ENCODE results near the gene SFRP5. TPM values are rescaled to one million over a fixed set of nuclear protein-coding genes. Genes with fewer than 3 reads are reported as not detected.

The SFRP5 gene
- total RNA-seq, 1 donor from 2014 or later = 0.16 TPM

GRCh38 chr10:97755718-97756117 lies 16.1 kb downstream of the SFRP5 start:
- TF ChIP-seq EZH2 (IDR thresholded peaks at IDR 0.05; ENCODE audit: insufficient read depth, low read length) = no peak
- no peak for TF ChIP-seq CTCF (IDR thresholded peaks at IDR 0.05; ENCODE audit: insufficient read depth, low read depth, low read length)
- Histone ChIP-seq H4K20me1 (ENCODE audit: insufficient read depth, low read length) (peaks cover 20% of the 10 kb centered on the region), H3K4me3 (ENCODE audit: insufficient read depth, low read depth, low read length) (no peak overlapping the region), H3K27ac (ENCODE audit: low read depth, low read length) (no peak overlapping the region), H3K36me3 (ENCODE audit: insufficient read depth, low read length) (peaks cover 19% of the 10 kb centered on the region), H2AFZ (ENCODE audit: low read depth, low read length) (no peak overlapping the region), H3K27me3 (ENCODE audit: insufficient read depth, low read length) (no peaks in the 10 kb centered on the region), H3K4me1 (ENCODE audit: insufficient read depth, low read length) (no peaks in the 10 kb centered on the region), H3K4me2 (ENCODE audit: low read length) (no peak overlapping the region), H3K9ac (ENCODE audit: low read length) (no peak overlapping the region), H3K9me3 (ENCODE audit: insufficient read depth, low read depth, low read length) (no peaks in the 10 kb centered on the region), H3K79me2 (ENCODE audit: insufficient read depth, low read length) (no peaks in the 10 kb centered on the region)
- Mint-ChIP-seq H3K27ac (ENCODE audit: unreplicated experiment) (no peak overlapping the region), H3K4me3 (ENCODE audit: unreplicated experiment) (no peak overlapping the region), H3K27me3 (ENCODE audit: low read depth, unreplicated experiment) (no peaks in the 10 kb centered on the region), H3K36me3 (ENCODE audit: low read depth, unreplicated experiment) (peaks cover 32% of the 10 kb centered on the region), H3K4me1 (ENCODE audit: low read depth, unreplicated experiment) (no peaks in the 10 kb centered on the region), H3K9me3 (ENCODE audit: unreplicated experiment) (no peaks in the 10 kb centered on the region)
- no peak for DNase-seq (ENCODE audit: low read depth)
- FAIRE-seq = no peak

GRCh38 chr10:97754726-97755125 lies 17.1 kb downstream of the SFRP5 start:
- no peaks in the 10 kb centered on the region for H3K4me1 Mint-ChIP-seq (ENCODE audit: low read depth, unreplicated experiment)
- Histone ChIP-seq H2AFZ (ENCODE audit: low read depth, low read length) (no peak overlapping the region), H3K27me3 (ENCODE audit: insufficient read depth, low read length) (no peaks in the 10 kb centered on the region), H3K27ac (ENCODE audit: low read depth, low read length) (no peak overlapping the region), H3K4me1 (ENCODE audit: insufficient read depth, low read length) (no peaks in the 10 kb centered on the region), H3K79me2 (ENCODE audit: insufficient read depth, low read length) (no peaks in the 10 kb centered on the region), H3K9me3 (ENCODE audit: insufficient read depth, low read depth, low read length) (no peaks in the 10 kb centered on the region), H3K36me3 (ENCODE audit: insufficient read depth, low read length) (peaks cover 27% of the 10 kb centered on the region), H3K4me2 (ENCODE audit: low read length) (no peak overlapping the region), H4K20me1 (ENCODE audit: insufficient read depth, low read length) (peaks cover 16% of the 10 kb centered on the region), H3K9ac (ENCODE audit: low read length) (no peak overlapping the region), H3K4me3 (ENCODE audit: insufficient read depth, low read depth, low read length) (no peak overlapping the region)
- no peak for DNase-seq (ENCODE audit: low read depth)
- H3K9me3 Mint-ChIP-seq (ENCODE audit: unreplicated experiment) = no peaks in the 10 kb centered on the region
- no peak for TF ChIP-seq CTCF (IDR thresholded peaks at IDR 0.05; ENCODE audit: insufficient read depth, low read depth, low read length)
- no peak for TF ChIP-seq EZH2 (IDR thresholded peaks at IDR 0.05; ENCODE audit: insufficient read depth, low read length)
- H3K27ac Mint-ChIP-seq (ENCODE audit: unreplicated experiment) = no peak overlapping the region
- H3K27me3 Mint-ChIP-seq (ENCODE audit: low read depth, unreplicated experiment) = no peaks in the 10 kb centered on the region
- peaks cover 35% of the 10 kb centered on the region for H3K36me3 Mint-ChIP-seq (ENCODE audit: low read depth, unreplicated experiment)
- no peak overlapping the region for H3K4me3 Mint-ChIP-seq (ENCODE audit: unreplicated experiment)
- FAIRE-seq = no peak

- H3K4me2 ChIP-seq (ENCODE audit: low read length) = no peak overlapping the region
- TF ChIP-seq EZH2 (IDR thresholded peaks at IDR 0.05; ENCODE audit: insufficient read depth, low read length) = no peak
- TF ChIP-seq CTCF (IDR thresholded peaks at IDR 0.05; ENCODE audit: insufficient read depth, low read depth, low read length) = no peak
- no peaks in the 10 kb centered on the region for H3K27me3 ChIP-seq (ENCODE audit: insufficient read depth, low read length)
- DNase-seq (ENCODE audit: low read depth) = no peak
- no peaks in the 10 kb centered on the region for H3K4me1 ChIP-seq (ENCODE audit: insufficient read depth, low read length)
- H3K27me3 Mint-ChIP-seq (ENCODE audit: low read depth, unreplicated experiment) = no peaks in the 10 kb centered on the region
- no peaks in the 10 kb centered on the region for H3K9me3 ChIP-seq (ENCODE audit: insufficient read depth, low read depth, low read length)
- H3K9me3 Mint-ChIP-seq (ENCODE audit: unreplicated experiment) = no peaks in the 10 kb centered on the region
- no peak overlapping the region for H3K4me3 Mint-ChIP-seq (ENCODE audit: unreplicated experiment)
- no peak overlapping the region for H3K9ac ChIP-seq (ENCODE audit: low read length)
- no peak overlapping the region for H3K27ac ChIP-seq (ENCODE audit: low read depth, low read length)
- H2AFZ ChIP-seq (ENCODE audit: low read depth, low read length) = no peak overlapping the region
- peaks cover 34% of the 10 kb centered on the region for H3K36me3 Mint-ChIP-seq (ENCODE audit: low read depth, unreplicated experiment)
- no peak for FAIRE-seq
- H3K27ac Mint-ChIP-seq (ENCODE audit: unreplicated experiment) = no peak overlapping the region
- peaks cover 35% of the 10 kb centered on the region for H3K36me3 ChIP-seq (ENCODE audit: insufficient read depth, low read length)
- H3K4me3 ChIP-seq (ENCODE audit: insufficient read depth, low read depth, low read length) = no peak overlapping the region
- no peaks in the 10 kb centered on the region for H3K4me1 Mint-ChIP-seq (ENCODE audit: low read depth, unreplicated experiment)
- no peaks in the 10 kb centered on the region for H3K79me2 ChIP-seq (ENCODE audit: insufficient read depth, low read length)
- peaks cover 13% of the 10 kb centered on the region for H4K20me1 ChIP-seq (ENCODE audit: insufficient read depth, low read length)
Measured at GRCh38 chr10:97752956-97753355, 18.8 kb downstream of the SFRP5 start.

Measured in astrocyte (in vitro differentiated cells and primary cell).